ENCODE results near the gene SLC15A5. TPM values are rescaled to one million over a fixed set of nuclear protein-coding genes. Genes with fewer than 3 reads are reported as not detected.

The SLC15A5 gene
- total RNA-seq, 1 donor from 2014 or later = not detected

GRCh38 chr12:16261944-16262475, 15.5 kb downstream of the SLC15A5 start:
- Histone ChIP-seq H2AFZ (replicated peaks) (no peak overlapping the region), H3K4me2 (no peak overlapping the region), H3K27me3 (no peaks in the 10 kb centered on the region), H3K27ac (no peak overlapping the region), H3K4me3 (no peak overlapping the region), H3F3A (ENCODE audit: low read depth) (no peaks in the 10 kb centered on the region), H3K36me3 (no peaks in the 10 kb centered on the region), H3K79me2 (ENCODE audit: low read depth) (no peaks in the 10 kb centered on the region), H3K9me3 (ENCODE audit: low read depth) (no peaks in the 10 kb centered on the region), H3K9ac (no peak overlapping the region), H4K20me1 (ENCODE audit: low read depth) (no peaks in the 10 kb centered on the region), H3K4me1 (no peaks in the 10 kb centered on the region)
- Mint-ChIP-seq H3K36me3 (no peaks in the 10 kb centered on the region), H3K27ac (no peak overlapping the region), H3K9me3 (peaks cover 16% of the 10 kb centered on the region), H3K27me3 (ENCODE audit: insufficient read depth, low read depth) (peaks cover 3% of the 10 kb centered on the region), H3K4me1 (no peaks in the 10 kb centered on the region), H3K4me3 (no peak overlapping the region)
- TF ChIP-seq EZH2 (IDR thresholded peaks at IDR 0.05) = no peak
- no peak for TF ChIP-seq EZH2phosphoT487 (IDR thresholded peaks at IDR 0.05)
- no peak for TF ChIP-seq CTCF (IDR thresholded peaks at IDR 0.05)
- no peak for DNase-seq (ENCODE audit: low spot score)

GRCh38 chr12:16260206-16260605, 17.3 kb downstream of the SLC15A5 start:
- H3K4me2 ChIP-seq = no peak overlapping the region
- Mint-ChIP-seq H3K36me3 (no peaks in the 10 kb centered on the region), H3K27ac (no peak overlapping the region), H3K4me1 (no peaks in the 10 kb centered on the region), H3K4me3 (no peak overlapping the region), H3K27me3 (ENCODE audit: insufficient read depth, low read depth) (peaks cover 3% of the 10 kb centered on the region), H3K9me3 (peaks cover 16% of the 10 kb centered on the region)
- no peaks in the 10 kb centered on the region for H3K9me3 ChIP-seq (ENCODE audit: low read depth)
- H3K4me3 ChIP-seq = no peak overlapping the region
- H3K4me1 ChIP-seq = no peaks in the 10 kb centered on the region
- no peaks in the 10 kb centered on the region for H3F3A ChIP-seq (ENCODE audit: low read depth)
- no peaks in the 10 kb centered on the region for H3K36me3 ChIP-seq
- H3K9ac ChIP-seq = no peak overlapping the region
- TF ChIP-seq CTCF (IDR thresholded peaks at IDR 0.05) = no peak
- TF ChIP-seq EZH2 (IDR thresholded peaks at IDR 0.05) = no peak
- TF ChIP-seq EZH2phosphoT487 (IDR thresholded peaks at IDR 0.05) = no peak
- no peaks in the 10 kb centered on the region for H3K79me2 ChIP-seq (ENCODE audit: low read depth)
- H4K20me1 ChIP-seq (ENCODE audit: low read depth) = no peaks in the 10 kb centered on the region
- no peak overlapping the region for H2AFZ ChIP-seq (replicated peaks)
- DNase-seq (ENCODE audit: low spot score) = no peak
- no peaks in the 10 kb centered on the region for H3K27me3 ChIP-seq
- H3K27ac ChIP-seq = no peak overlapping the region

GRCh38 chr12:16258963-16259362, 18.5 kb downstream of the SLC15A5 start:
- no peak overlapping the region for H3K4me2 ChIP-seq
- H3K9ac ChIP-seq = no peak overlapping the region
- no peak overlapping the region for H3K27ac ChIP-seq
- no peaks in the 10 kb centered on the region for H3K9me3 ChIP-seq (ENCODE audit: low read depth)
- no peaks in the 10 kb centered on the region for H4K20me1 ChIP-seq (ENCODE audit: low read depth)
- H3K27me3 ChIP-seq = no peaks in the 10 kb centered on the region
- H2AFZ ChIP-seq (replicated peaks) = no peak overlapping the region
- H3K79me2 ChIP-seq (ENCODE audit: low read depth) = no peaks in the 10 kb centered on the region
- no peaks in the 10 kb centered on the region for H3F3A ChIP-seq (ENCODE audit: low read depth)
- Mint-ChIP-seq H3K36me3 (no peaks in the 10 kb centered on the region), H3K4me1 (no peaks in the 10 kb centered on the region), H3K9me3 (peaks cover 6% of the 10 kb centered on the region), H3K27ac (no peak overlapping the region), H3K4me3 (no peak overlapping the region), H3K27me3 (ENCODE audit: insufficient read depth, low read depth) (peaks cover 3% of the 10 kb centered on the region)
- no peaks in the 10 kb centered on the region for H3K36me3 ChIP-seq
- no peak overlapping the region for H3K4me3 ChIP-seq
- TF ChIP-seq EZH2 (IDR thresholded peaks at IDR 0.05) (no peak), CTCF (IDR thresholded peaks at IDR 0.05) (no peak), EZH2phosphoT487 (IDR thresholded peaks at IDR 0.05) (no peak)
- no peaks in the 10 kb centered on the region for H3K4me1 ChIP-seq
- DNase-seq (ENCODE audit: low spot score) = no peak

Measured in neural progenitor cell (in vitro differentiated cells).